GM20000 (cell line): Measurements from ENCODE around the gene PRTN3.
"Not testable (repeated sequence)": the region's sequence is repeated elsewhere in the genome, so short reads cannot be mapped to it uniquely, and the experiment has no call there.

Experiments
- DNase-seq: peaks from one replicate; pipeline ENCODE4 v3.0.0; 2012; ENCODE audit warnings: low spot score
- TF ChIP-seq, protein P1 (sequence below): IDR thresholded peaks from 2 replicates; pipeline ENCODE4 v1.5.1; 2012; ENCODE audit warnings: mild to moderate bottlenecking, control low read depth; ENCODE audit errors: extremely low read depth, missing control alignments

PRTN3 gene

DNA sequence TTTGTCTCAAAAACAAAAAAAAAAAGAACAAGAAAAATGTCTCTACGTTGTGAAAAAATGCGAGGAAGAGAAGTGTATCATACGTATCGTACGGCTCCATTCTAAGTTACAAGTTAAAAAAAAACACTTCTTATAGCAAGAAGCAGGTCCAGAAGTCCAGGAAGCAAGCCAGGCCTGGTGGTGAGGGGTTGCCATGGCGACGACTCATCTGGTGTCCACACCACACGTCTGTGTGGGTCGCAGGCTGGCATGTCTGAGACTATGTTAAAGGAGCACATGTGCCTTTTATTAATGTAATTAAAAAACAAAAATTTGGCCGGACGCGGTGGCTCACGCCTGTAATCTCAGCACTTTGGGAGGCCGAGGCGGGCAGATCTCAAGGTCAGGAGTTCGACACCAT, 46.3 kb downstream of the PRTN3 start:
- DNase-seq: no peak
- TF ChIP-seq, protein P1, sequence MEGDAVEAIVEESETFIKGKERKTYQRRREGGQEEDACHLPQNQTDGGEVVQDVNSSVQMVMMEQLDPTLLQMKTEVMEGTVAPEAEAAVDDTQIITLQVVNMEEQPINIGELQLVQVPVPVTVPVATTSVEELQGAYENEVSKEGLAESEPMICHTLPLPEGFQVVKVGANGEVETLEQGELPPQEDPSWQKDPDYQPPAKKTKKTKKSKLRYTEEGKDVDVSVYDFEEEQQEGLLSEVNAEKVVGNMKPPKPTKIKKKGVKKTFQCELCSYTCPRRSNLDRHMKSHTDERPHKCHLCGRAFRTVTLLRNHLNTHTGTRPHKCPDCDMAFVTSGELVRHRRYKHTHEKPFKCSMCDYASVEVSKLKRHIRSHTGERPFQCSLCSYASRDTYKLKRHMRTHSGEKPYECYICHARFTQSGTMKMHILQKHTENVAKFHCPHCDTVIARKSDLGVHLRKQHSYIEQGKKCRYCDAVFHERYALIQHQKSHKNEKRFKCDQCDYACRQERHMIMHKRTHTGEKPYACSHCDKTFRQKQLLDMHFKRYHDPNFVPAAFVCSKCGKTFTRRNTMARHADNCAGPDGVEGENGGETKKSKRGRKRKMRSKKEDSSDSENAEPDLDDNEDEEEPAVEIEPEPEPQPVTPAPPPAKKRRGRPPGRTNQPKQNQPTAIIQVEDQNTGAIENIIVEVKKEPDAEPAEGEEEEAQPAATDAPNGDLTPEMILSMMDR: no peak

DNA sequence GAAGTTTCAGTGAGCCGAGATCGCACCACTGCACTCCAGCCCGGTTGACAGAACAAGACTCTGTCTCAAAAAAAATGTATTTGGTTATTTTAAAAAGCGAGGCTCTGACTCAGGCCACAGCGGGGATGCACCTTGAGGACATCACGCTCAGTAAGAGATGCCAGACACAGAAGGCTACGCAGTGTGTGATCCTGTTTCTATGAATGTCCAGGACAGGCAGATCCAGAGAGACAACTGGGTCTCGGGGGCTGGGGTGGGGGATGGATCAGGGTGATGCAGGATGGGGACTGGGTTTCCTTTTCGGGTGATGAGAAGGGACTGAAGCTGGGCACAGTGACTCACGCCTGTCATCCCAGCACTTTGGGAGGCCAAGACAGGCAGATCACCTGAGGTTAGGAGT, 46.8 kb downstream of the PRTN3 start:
- DNase-seq: no peak
- TF ChIP-seq, protein P1: no peak

DNA sequence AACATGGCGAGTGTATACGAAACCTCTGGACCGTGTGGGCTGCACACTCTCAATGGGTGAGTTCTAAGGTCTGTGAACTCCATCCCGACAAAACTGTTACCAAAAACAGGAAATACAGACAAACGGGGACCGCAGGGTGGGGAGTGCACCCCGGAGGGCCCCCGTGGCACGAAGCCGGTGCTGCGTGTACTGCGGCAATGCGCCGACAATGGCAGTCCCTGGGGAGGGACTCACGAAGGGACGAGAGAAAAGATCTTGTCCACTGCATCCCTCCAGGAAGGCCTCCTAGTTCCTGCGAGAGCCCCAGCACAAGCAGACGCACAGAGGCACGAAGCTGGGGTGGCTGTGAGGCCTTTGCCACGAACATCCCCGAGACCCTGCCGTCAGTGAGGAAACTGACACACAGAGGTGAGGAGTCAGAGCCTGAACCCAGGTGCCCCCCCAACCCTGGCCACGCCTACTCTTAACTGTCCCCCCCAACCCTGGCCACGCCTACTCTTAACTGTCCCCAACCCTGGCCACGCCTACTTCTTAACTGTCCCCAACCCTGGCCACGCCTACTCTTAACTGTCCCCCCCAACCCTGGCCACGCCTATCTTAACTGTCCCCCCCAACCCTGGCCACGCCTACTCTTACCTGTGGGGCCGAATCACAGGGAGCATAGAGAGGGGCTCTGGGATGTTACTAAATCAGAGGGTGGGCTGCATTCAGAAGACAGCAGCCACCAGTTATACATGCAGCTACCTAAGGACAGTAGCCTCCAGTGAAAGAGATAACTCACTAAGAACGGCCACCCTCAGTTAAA, 48.0 kb downstream of the PRTN3 start:
- peak; percentile 74 for DNase-seq
- TF ChIP-seq, protein P1: no peak

DNA sequence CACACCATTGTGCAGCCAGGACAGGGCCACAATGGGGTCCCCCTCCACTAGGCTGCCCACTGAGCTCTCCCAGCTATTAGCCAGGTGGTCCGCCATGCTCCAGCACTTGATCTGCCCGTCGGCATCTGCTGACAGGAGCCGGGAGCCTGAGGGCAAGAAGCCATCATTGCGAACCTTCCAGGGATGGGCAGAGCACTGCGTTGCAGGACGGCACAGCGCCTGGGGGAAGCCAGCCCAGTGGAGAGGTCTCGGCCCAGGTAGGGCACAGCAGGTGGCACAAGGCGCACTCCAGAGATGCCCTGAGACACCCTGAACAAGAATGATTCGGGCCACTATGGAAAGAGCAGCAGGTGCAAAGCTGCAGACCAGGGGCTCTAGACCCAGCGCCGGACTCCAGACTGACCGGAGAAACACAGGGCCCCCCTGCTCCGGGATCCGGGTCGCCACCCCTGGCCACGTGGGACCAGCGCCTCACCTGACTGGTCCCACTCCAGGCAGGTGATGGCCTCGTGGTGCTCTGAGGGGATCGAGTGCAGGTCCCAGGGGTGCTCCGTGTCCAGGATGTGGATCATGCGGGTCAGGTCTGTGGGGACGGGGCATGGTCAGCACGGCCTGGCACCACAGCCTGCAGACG, 49.0 kb downstream of the PRTN3 start:
- no peak for DNase-seq
- TF ChIP-seq, protein P1: no peak

DNA sequence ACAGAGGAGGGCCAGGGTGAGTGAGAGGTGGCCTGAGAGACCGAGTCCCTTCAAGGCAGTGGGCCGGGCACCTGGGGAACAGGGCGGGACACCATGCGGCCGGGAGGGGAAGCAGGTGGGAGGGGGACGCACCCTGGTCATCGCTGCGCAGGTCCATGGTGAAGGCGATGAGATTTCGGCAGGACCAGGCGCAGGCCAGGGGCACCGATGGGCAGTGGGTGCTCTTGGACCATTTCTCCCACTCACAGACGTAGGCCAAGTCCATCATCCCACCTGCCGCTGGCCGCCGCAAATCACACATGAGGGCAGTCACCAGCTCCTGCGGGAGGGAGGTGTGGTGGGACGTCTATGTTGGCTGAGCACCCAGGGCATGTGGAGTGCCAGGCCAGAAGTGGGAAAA, 50.0 kb downstream of the PRTN3 start:
- TF ChIP-seq, protein P1: no peak
- no peak for DNase-seq

DNA sequence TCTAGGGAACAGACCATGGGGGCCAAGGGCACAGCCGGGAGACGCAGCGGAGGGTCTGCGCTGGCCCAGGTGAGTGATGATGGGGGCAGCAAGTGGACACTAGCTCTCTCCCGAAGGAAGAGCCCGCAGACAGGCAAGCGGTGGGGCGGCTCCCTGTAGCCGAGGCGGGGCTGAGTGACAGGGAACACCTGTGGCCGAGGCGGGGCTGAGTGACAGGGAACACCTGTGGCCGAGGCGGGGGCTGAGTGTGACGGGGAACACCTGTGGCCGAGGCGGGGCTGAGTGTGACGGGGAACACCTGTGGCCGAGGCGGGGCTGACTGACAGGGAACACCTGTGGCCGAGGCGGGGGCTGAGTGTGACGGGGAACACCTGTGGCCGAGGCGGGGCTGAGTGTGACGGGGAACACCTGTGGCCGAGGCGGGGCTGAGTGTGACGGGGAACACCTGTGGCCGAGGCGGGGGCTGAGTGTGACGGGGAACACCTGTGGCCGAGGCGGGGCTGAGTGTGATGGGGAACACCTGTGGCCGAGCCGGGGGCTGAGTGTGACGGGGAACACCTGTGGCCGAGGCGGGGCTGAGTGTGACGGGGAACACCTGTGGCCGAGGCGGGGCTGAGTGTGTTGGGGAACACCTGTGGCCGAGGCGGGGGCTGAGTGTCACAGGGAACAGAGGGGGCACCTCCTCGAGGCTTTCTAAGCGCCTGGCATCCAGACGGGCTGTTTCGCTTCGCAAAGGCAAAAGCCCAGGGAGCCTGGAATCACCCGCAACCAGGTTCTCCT, 50.8 kb downstream of the PRTN3 start:
- not testable (repeated sequence) for DNase-seq

DNA sequence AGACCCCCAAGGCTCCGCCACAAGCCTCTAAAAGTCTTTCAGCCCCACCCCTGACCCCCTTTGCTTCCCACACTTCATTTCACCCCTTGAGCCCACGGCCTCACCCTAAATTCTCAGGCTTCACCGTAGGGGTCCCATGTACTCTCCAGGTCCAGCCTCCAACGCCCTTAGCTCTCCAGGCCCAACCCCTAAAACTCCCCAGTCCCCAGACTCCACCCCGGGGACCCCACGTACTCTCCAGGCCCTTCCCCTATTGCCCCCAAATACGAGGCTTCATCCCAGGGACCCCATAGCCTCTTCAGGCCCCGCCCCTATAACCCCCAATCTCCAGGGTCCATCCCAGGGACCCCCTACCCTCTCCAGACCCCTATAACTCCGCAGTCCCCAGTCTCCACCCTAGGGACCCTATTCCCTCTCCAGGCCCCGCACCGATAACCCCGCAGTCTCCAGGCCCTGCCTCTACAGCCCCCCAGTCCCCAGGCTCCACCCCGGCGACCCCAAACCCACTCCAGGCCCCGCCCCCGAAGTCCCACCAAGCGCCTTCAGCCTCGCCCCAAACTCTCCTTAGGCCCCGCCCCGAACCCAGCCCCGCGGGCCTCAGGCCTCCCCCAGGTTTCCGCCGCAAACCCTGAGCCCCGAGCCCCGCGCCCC, 51.6 kb downstream of the PRTN3 start:
- TF ChIP-seq, protein P1: no peak
- peak; percentile 74 for DNase-seq
